Measurements from ENCODE around the gene EPB42.
"Not testable (repeated sequence)": the region's sequence is repeated elsewhere in the genome, so short reads cannot be mapped to it uniquely, and the experiment has no call there.

The EPB42 gene

DNA sequence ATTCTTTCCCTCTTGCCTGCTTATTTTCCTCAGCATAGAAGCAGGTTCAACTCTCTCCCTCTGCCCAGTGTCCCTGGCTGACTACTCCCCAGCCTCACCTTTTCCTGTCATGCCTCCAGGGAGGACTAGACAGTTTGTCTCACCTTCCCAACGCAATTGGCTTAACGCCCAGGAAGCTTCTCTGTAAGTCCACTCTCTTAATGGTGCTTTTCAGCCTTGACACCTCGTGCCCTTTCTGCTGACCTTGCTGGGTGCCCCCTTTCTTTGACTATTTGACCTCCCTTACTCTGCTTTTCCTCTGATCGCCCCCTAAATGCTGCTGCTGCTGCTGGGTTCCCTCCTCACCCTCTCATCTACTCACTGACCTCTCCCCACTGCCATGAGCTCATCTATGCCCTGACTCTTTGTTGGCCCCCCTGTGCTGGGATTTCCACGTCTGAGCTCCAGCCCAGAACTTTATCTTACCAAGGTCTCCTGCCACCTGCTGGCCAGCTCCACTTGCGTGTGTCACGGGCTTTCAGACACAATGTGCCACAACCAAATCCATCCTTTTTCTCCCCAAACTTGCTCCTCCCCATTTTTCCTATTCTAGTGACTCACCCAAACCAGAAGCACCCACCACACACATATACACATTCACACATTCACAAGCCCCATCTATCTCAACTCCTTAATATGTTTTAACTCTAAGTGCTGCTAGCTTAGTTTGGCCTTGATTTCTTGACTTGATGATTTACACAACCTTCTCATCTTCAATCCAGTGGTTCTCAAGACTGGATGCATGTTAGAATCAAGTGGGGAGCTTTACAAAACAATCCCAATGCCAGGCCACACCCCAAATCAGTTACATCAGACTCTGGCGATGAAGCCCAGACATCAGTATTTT is 16.6 kb downstream of the EPB42 start:
- H3K36me3 ChIP-seq (replicated peaks; ENCODE audit: low read depth, low read length), result no peaks in the 10 kb centered on the region
- peaks cover 10% of the 10 kb centered on the region; the same call in 1 of the 2 replicates for H3K27me3 ChIP-seq (ENCODE audit: low read depth, low read length)
- no peak overlapping the region for H3K9ac ChIP-seq (ENCODE audit: low read length)
- TF ChIP-seq, protein P1, sequence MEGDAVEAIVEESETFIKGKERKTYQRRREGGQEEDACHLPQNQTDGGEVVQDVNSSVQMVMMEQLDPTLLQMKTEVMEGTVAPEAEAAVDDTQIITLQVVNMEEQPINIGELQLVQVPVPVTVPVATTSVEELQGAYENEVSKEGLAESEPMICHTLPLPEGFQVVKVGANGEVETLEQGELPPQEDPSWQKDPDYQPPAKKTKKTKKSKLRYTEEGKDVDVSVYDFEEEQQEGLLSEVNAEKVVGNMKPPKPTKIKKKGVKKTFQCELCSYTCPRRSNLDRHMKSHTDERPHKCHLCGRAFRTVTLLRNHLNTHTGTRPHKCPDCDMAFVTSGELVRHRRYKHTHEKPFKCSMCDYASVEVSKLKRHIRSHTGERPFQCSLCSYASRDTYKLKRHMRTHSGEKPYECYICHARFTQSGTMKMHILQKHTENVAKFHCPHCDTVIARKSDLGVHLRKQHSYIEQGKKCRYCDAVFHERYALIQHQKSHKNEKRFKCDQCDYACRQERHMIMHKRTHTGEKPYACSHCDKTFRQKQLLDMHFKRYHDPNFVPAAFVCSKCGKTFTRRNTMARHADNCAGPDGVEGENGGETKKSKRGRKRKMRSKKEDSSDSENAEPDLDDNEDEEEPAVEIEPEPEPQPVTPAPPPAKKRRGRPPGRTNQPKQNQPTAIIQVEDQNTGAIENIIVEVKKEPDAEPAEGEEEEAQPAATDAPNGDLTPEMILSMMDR (IDR thresholded peaks at IDR 0.05; ENCODE audit: low read depth, low read length), result peak; percentile 90
- TF ChIP-seq EZH2phosphoT487 (IDR thresholded peaks at IDR 0.05; ENCODE audit: low read depth), result no peak
- no peak overlapping the region for H3K4me3 ChIP-seq (ENCODE audit: low read length)
- no peaks in the 10 kb centered on the region for H4K20me1 ChIP-seq (ENCODE audit: insufficient read depth, low read length)
- peak overlapping the region; percentile 48 for H3K4me2 ChIP-seq (ENCODE audit: low read length)
- peak overlapping the region; percentile 60; the same call in 1 of the 2 replicates for H2AFZ ChIP-seq (ENCODE audit: low read depth, low read length)
- peaks cover 3% of the 10 kb centered on the region; the same call in 1 of the 2 replicates for H3K4me1 ChIP-seq (ENCODE audit: low read length)
- no peaks in the 10 kb centered on the region for H3K79me2 ChIP-seq (ENCODE audit: low read length)
- H3K9me3 ChIP-seq (ENCODE audit: insufficient read depth, low read length), result no peaks in the 10 kb centered on the region
- H3K27ac ChIP-seq (ENCODE audit: low read length), result no peak overlapping the region

DNA sequence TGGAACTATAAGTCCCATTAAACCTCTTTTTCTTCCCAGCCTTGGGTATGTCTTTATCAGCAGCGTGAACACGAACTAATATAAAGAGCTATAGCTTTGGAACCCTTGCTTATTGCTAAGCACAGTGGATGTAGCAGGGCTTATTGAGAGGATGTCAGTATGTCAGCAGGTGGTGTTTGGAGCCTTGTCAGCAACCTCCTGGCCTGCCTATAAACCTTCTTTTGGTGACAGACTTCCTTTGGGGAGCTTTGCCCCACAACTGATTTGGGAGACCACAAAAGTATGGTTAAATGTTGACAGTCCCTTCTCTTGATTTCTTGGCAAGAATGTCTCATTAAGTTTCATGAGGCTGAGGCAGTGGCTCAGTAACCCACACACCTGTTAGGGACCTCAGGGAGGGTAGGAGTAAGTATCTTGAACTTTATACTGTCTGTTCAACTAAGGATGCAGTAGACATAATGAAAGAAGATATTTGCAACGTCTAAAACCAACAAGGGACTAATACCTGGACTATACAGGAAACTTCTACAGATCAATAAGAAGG is 20.8 kb downstream of the EPB42 start:
- Histone ChIP-seq H3K79me2 (ENCODE audit: low read length) (no peaks in the 10 kb centered on the region), H3K27ac (ENCODE audit: low read length) (no peak overlapping the region), H3K4me2 (ENCODE audit: low read length) (no peak overlapping the region)

DNA sequence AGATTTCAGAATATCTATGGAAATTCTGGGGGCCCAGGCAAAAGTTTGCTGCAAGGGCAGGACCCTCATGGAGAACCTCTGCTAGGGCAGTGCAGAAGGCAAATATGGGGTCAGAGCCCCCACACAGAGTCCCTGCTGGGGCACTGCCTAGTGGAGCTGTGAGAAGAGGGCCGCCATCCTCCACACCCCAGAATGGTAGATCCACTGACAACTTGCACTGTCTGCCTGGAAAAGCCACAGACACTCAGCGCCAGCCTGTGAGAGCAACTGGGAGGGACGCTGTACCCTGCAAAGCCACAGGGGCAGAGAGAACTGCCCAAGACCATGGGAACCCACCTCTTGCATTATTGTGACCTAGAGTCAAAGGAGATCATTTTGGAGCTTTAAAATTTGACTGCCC is 21.8 kb downstream of the EPB42 start:
- Histone ChIP-seq H3K79me2 (ENCODE audit: low read length) (no peaks in the 10 kb centered on the region), H3K36me3 (replicated peaks; ENCODE audit: low read depth, low read length) (peaks cover 15% of the 10 kb centered on the region), H3K4me1 (ENCODE audit: low read length) (peaks cover under 1% of the 10 kb centered on the region; the same call in 1 of the 2 replicates), H3K4me2 (ENCODE audit: low read length) (no peak overlapping the region), H3K4me3 (ENCODE audit: low read length) (no peak overlapping the region), H3K9me3 (ENCODE audit: insufficient read depth, low read length) (no peaks in the 10 kb centered on the region), H3K27ac (ENCODE audit: low read length) (no peak overlapping the region), H3K27me3 (ENCODE audit: low read depth, low read length) (no peaks in the 10 kb centered on the region), H2AFZ (ENCODE audit: low read depth, low read length) (no peak overlapping the region), H3K9ac (ENCODE audit: low read length) (no peak overlapping the region), H4K20me1 (ENCODE audit: insufficient read depth, low read length) (no peaks in the 10 kb centered on the region)
- TF ChIP-seq, protein P1 (IDR thresholded peaks at IDR 0.05; ENCODE audit: low read depth, low read length), result no peak
- TF ChIP-seq EZH2phosphoT487 (IDR thresholded peaks at IDR 0.05; ENCODE audit: low read depth), result no peak

More for the DNA sequence above, 20.8 kb downstream of the EPB42 start:
- H3K9ac ChIP-seq (ENCODE audit: low read length), result no peak overlapping the region
- no peak overlapping the region for H2AFZ ChIP-seq (ENCODE audit: low read depth, low read length)
- H3K4me1 ChIP-seq (ENCODE audit: low read length), result peaks cover 3% of the 10 kb centered on the region; the same call in 1 of the 2 replicates
- H3K27me3 ChIP-seq (ENCODE audit: low read depth, low read length), result no peaks in the 10 kb centered on the region
- no peaks in the 10 kb centered on the region for H3K9me3 ChIP-seq (ENCODE audit: insufficient read depth, low read length)
- H3K4me3 ChIP-seq (ENCODE audit: low read length), result no peak overlapping the region
- no peak for TF ChIP-seq EZH2phosphoT487 (IDR thresholded peaks at IDR 0.05; ENCODE audit: low read depth)
- TF ChIP-seq, protein P1 (IDR thresholded peaks at IDR 0.05; ENCODE audit: low read depth, low read length), result no peak
- peaks cover 6% of the 10 kb centered on the region for H3K36me3 ChIP-seq (replicated peaks; ENCODE audit: low read depth, low read length)
- H4K20me1 ChIP-seq (ENCODE audit: insufficient read depth, low read length), result no peaks in the 10 kb centered on the region

DNA sequence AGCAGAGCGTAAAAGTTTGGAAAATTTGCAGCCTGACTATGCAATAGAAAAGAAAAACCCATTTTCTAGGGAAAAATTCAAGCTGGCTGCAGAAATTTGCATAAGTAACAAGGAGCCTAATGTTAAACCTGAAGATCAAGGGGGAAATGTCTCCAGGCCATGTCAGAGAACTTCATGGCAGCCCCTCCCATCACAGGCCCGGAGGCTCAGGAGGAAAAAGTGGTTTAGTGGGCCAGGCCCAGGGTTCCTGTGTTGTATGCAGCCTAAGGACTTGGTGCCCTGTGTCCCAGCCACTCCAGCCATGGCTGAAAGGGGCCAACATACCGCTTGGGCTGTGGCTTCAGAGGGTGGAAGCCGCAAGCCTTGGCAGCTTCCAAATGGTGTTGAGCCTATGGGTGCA is 22.3 kb downstream of the EPB42 start:
- not testable (repeated sequence) for H3K9ac ChIP-seq (ENCODE audit: low read length); H3K4me3 ChIP-seq (ENCODE audit: low read length); H3K9me3 ChIP-seq (ENCODE audit: insufficient read depth, low read length); H3K79me2 ChIP-seq (ENCODE audit: low read length); H4K20me1 ChIP-seq (ENCODE audit: insufficient read depth, low read length); H3K4me2 ChIP-seq (ENCODE audit: low read length); H2AFZ ChIP-seq (ENCODE audit: low read depth, low read length); H3K4me1 ChIP-seq (ENCODE audit: low read length); H3K27ac ChIP-seq (ENCODE audit: low read length); H3K27me3 ChIP-seq (ENCODE audit: low read depth, low read length)
- peaks cover 15% of the 10 kb centered on the region for H3K36me3 ChIP-seq (replicated peaks; ENCODE audit: low read depth, low read length)

DNA sequence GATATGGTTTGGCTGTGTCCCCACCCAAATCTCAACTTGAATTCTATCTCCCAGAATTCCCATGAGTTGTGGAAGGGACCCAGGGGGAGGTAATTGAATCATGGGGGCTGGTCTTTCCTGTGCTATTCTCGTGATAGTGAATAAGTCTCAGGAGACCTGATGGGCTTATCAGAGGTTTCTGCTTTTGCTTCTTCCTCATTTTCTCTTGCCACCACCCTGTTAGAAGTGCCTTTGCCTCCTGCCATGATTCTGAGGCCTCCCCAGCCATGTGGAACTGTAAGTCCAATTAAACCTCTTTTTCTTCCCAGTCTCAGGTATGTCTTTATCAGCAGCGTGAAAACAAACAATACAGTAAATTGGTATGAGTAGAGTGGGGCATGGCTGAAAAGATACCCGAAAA is 23.0 kb downstream of the EPB42 start:
- not testable (repeated sequence) for H3K4me3 ChIP-seq (ENCODE audit: low read length); H3K4me2 ChIP-seq (ENCODE audit: low read length); H2AFZ ChIP-seq (ENCODE audit: low read depth, low read length)

More for the DNA sequence above, 23.0 kb downstream of the EPB42 start:
- H3K9ac ChIP-seq (ENCODE audit: low read length); H3K4me1 ChIP-seq (ENCODE audit: low read length); H3K9me3 ChIP-seq (ENCODE audit: insufficient read depth, low read length); H3K27ac ChIP-seq (ENCODE audit: low read length); H4K20me1 ChIP-seq (ENCODE audit: insufficient read depth, low read length); H3K27me3 ChIP-seq (ENCODE audit: low read depth, low read length); H3K79me2 ChIP-seq (ENCODE audit: low read length): not testable (repeated sequence)
- H3K36me3 ChIP-seq (replicated peaks; ENCODE audit: low read depth, low read length), result peaks cover 21% of the 10 kb centered on the region

Measured in OCI-LY3 (cell line).